Neural progenitor cell (in vitro differentiated cells): Measurements from ENCODE around the gene GDAP2. TPM values are rescaled to one million over a fixed set of nuclear protein-coding genes. Genes with fewer than 3 reads are reported as not detected.

Experiments used
- DNase-seq: peaks from one replicate; pipeline ENCODE4 v3.0.0-alpha.2; 2016; ENCODE audit warnings: low spot score
- H2AFZ ChIP-seq: fragments of 200-600 bp; sonication (generic); replicated peaks from 2 replicates; pipeline ENCODE4 v1.6.1; 2016; ENCODE audit warnings: antibody characterized with exemption
- H3F3A ChIP-seq: fragments of 200-600 bp; sonication (generic); 2 replicates; pipeline ENCODE4 v1.6.1; 2016; ENCODE audit warnings: antibody characterized with exemption, low read depth
- H3K27ac ChIP-seq: fragments of 200-600 bp; sonication (generic); 2 replicates; pipeline ENCODE4 v1.5.1; 2016; ENCODE audit warnings: mild to moderate bottlenecking
- H3K27me3 ChIP-seq: fragments of 200-600 bp; sonication (generic); 2 replicates; pipeline ENCODE4 v1.6.1; 2016; ENCODE audit warnings: mild to moderate bottlenecking, moderate library complexity
- H3K36me3 ChIP-seq: fragments of 200-600 bp; sonication (generic); 2 replicates; pipeline ENCODE4 v1.5.1; 2016
- H3K4me1 ChIP-seq: fragments of 200-600 bp; sonication (generic); 2 replicates; pipeline ENCODE4 v1.6.1; 2016; ENCODE audit warnings: mixed run types
- H3K4me2 ChIP-seq: fragments of 200-600 bp; sonication (generic); 2 replicates; pipeline ENCODE4 v1.6.1; 2016
- H3K4me3 ChIP-seq: fragments of 200-600 bp; sonication (generic); 2 replicates; pipeline ENCODE4 v1.5.1; 2016
- H3K79me2 ChIP-seq: fragments of 200-600 bp; sonication (generic); 2 replicates; pipeline ENCODE4 v1.6.1; 2016; ENCODE audit warnings: low read depth
- H3K9ac ChIP-seq: fragments of 200-600 bp; sonication (generic); 2 replicates; pipeline ENCODE4 v1.6.1; 2016
- H3K9me3 ChIP-seq: fragments of 200-600 bp; sonication (generic); 2 replicates; pipeline ENCODE4 v1.5.1; 2016; ENCODE audit warnings: low read depth
- H4K20me1 ChIP-seq: fragments of 200-600 bp; sonication (generic); 2 replicates; pipeline ENCODE4 v1.6.1; 2016; ENCODE audit warnings: low read depth
- H3K27ac Mint-ChIP-seq: 3 replicates; pipeline ENCODE4 v1.8.0; 2021; ENCODE audit warnings: mixed read lengths
- H3K27me3 Mint-ChIP-seq: 2 replicates; pipeline ENCODE4 v1.8.0; 2022; ENCODE audit warnings: low read depth, mild to moderate bottlenecking, inconsistent platforms, moderate library complexity, mixed read lengths; ENCODE audit not compliant: insufficient read depth
- H3K36me3 Mint-ChIP-seq: 3 replicates; pipeline ENCODE4 v1.8.0; 2021; ENCODE audit warnings: mixed read lengths
- H3K4me1 Mint-ChIP-seq: 3 replicates; pipeline ENCODE4 v1.8.0; 2021; ENCODE audit warnings: mixed read lengths
- H3K4me3 Mint-ChIP-seq: 3 replicates; pipeline ENCODE4 v1.8.0; 2021; ENCODE audit warnings: mild to moderate bottlenecking, moderate library complexity, mixed read lengths
- H3K9me3 Mint-ChIP-seq: 3 replicates; pipeline ENCODE4 v1.8.0; 2020; ENCODE audit warnings: mixed read lengths
- EZH2 ChIP-seq: fragments of 200-600 bp; sonication (generic); IDR thresholded peaks from 2 replicates; pipeline ENCODE4 v1.6.1; 2017; ENCODE audit warnings: antibody characterized with exemption, mild to moderate bottlenecking, moderate library complexity
- EZH2phosphoT487 ChIP-seq: fragments of 200-600 bp; sonication (generic); IDR thresholded peaks from 2 replicates; pipeline ENCODE4 v1.6.1; 2017; ENCODE audit warnings: antibody characterized with exemption
- total RNA-seq: library from RNA; depleted of rRNA; stranded (reverse); fragments of >200 nt; gene quantifications from 2 replicates; pipeline ENCODE4 v1.2.3, GENCODE V29; 2015; ENCODE audit warnings: low replicate concordance
- TF ChIP-seq, protein P1 (sequence below): fragments of 200-600 bp; sonication (generic); IDR thresholded peaks from 2 replicates; pipeline ENCODE4 v1.5.1; 2017; ENCODE audit warnings: antibody characterized with exemption, mild to moderate bottlenecking

The GDAP2 gene
- total RNA-seq, 1 donor from 2014 or later: 32.0 TPM

GRCh38 chr1:117942293-117942692 is 12.9 kb upstream of the GDAP2 start:
- no peak overlapping the region for H3K4me2 ChIP-seq
- no peaks in the 10 kb centered on the region for H3K27me3 Mint-ChIP-seq
- no peaks in the 10 kb centered on the region for H3K79me2 ChIP-seq
- no peak overlapping the region for H3K27ac ChIP-seq
- H2AFZ ChIP-seq: no peak overlapping the region
- H4K20me1 ChIP-seq: no peaks in the 10 kb centered on the region
- no peak overlapping the region for H3K4me3 Mint-ChIP-seq
- no peaks in the 10 kb centered on the region for H3F3A ChIP-seq
- no peak overlapping the region for H3K4me3 ChIP-seq
- no peaks in the 10 kb centered on the region for H3K9me3 Mint-ChIP-seq
- no peak for DNase-seq
- H3K9me3 ChIP-seq: no peaks in the 10 kb centered on the region
- H3K4me1 Mint-ChIP-seq: no peaks in the 10 kb centered on the region
- no peak overlapping the region for H3K27ac Mint-ChIP-seq
- H3K4me1 ChIP-seq: no peaks in the 10 kb centered on the region
- H3K27me3 ChIP-seq: no peaks in the 10 kb centered on the region
- TF ChIP-seq EZH2 (no peak), EZH2phosphoT487 (no peak)
- TF ChIP-seq, protein P1, sequence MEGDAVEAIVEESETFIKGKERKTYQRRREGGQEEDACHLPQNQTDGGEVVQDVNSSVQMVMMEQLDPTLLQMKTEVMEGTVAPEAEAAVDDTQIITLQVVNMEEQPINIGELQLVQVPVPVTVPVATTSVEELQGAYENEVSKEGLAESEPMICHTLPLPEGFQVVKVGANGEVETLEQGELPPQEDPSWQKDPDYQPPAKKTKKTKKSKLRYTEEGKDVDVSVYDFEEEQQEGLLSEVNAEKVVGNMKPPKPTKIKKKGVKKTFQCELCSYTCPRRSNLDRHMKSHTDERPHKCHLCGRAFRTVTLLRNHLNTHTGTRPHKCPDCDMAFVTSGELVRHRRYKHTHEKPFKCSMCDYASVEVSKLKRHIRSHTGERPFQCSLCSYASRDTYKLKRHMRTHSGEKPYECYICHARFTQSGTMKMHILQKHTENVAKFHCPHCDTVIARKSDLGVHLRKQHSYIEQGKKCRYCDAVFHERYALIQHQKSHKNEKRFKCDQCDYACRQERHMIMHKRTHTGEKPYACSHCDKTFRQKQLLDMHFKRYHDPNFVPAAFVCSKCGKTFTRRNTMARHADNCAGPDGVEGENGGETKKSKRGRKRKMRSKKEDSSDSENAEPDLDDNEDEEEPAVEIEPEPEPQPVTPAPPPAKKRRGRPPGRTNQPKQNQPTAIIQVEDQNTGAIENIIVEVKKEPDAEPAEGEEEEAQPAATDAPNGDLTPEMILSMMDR: no peak
- peaks cover 15% of the 10 kb centered on the region for H3K36me3 ChIP-seq
- peaks cover 17% of the 10 kb centered on the region for H3K36me3 Mint-ChIP-seq
- H3K9ac ChIP-seq: no peak overlapping the region

- Histone ChIP-seq H4K20me1 (peaks cover 17% of the 10 kb centered on the region), H3F3A (peaks cover 6% of the 10 kb centered on the region), H3K27ac (no peak overlapping the region), H3K4me3 (no peak overlapping the region), H3K36me3 (peaks cover 20% of the 10 kb centered on the region), H3K4me2 (no peak overlapping the region), H3K27me3 (no peaks in the 10 kb centered on the region), H2AFZ (no peak overlapping the region), H3K4me1 (peaks cover 7% of the 10 kb centered on the region), H3K9me3 (no peaks in the 10 kb centered on the region), H3K9ac (no peak overlapping the region), H3K79me2 (peaks cover 60% of the 10 kb centered on the region)
- Mint-ChIP-seq H3K36me3 (peaks cover 7% of the 10 kb centered on the region), H3K27ac (no peak overlapping the region), H3K4me1 (peaks cover 16% of the 10 kb centered on the region), H3K9me3 (no peaks in the 10 kb centered on the region), H3K27me3 (no peaks in the 10 kb centered on the region), H3K4me3 (no peak overlapping the region)
- no peak for TF ChIP-seq EZH2
- TF ChIP-seq, protein P1: no peak
- TF ChIP-seq EZH2phosphoT487: no peak
- DNase-seq: no peak
Observed at GRCh38 chr1:117933769-117934168, 4.3 kb upstream of the GDAP2 start.

- Histone ChIP-seq H4K20me1 (peaks cover 20% of the 10 kb centered on the region), H3K27ac (no peak overlapping the region), H3K79me2 (peaks cover 72% of the 10 kb centered on the region), H3K9ac (no peak overlapping the region), H3K4me3 (no peak overlapping the region), H3F3A (peaks cover 6% of the 10 kb centered on the region), H3K9me3 (no peaks in the 10 kb centered on the region), H2AFZ (no peak overlapping the region), H3K4me2 (no peak overlapping the region), H3K27me3 (no peaks in the 10 kb centered on the region), H3K4me1 (peaks cover 15% of the 10 kb centered on the region), H3K36me3 (peaks cover 20% of the 10 kb centered on the region)
- Mint-ChIP-seq H3K36me3 (peaks cover 4% of the 10 kb centered on the region), H3K9me3 (no peaks in the 10 kb centered on the region), H3K27ac (no peak overlapping the region), H3K4me3 (no peak overlapping the region), H3K4me1 (peaks cover 22% of the 10 kb centered on the region), H3K27me3 (no peaks in the 10 kb centered on the region)
- no peak for DNase-seq
- TF ChIP-seq, protein P1: no peak
- TF ChIP-seq EZH2: no peak
- TF ChIP-seq EZH2phosphoT487: no peak
Observed at GRCh38 chr1:117932576-117932975, 3.2 kb upstream of the GDAP2 start.
